Smooth muscle cell (in vitro differentiated cells): ENCODE data around the gene ELOVL5. TPM values are rescaled to one million over a fixed set of nuclear protein-coding genes. Genes with fewer than 3 reads are reported as not detected.

Experiments used
- DNase-seq: peaks from one replicate; lab custom pipeline; 2025; ENCODE audit not compliant: unreplicated experiment; lab: John Stamatoyannopoulos, UW
- H2AFZ ChIP-seq: fragments of 200-600 bp; sonication (generic); 2 replicates; pipeline ENCODE4 v1.6.0; 2016; ENCODE audit warnings: antibody characterized with exemption, low read depth, mild to moderate bottlenecking
- H3F3A ChIP-seq: fragments of 200-600 bp; sonication (generic); 2 replicates; pipeline ENCODE4 v1.6.0; 2017; ENCODE audit warnings: antibody characterized with exemption, low read depth
- H3K27ac ChIP-seq: fragments of 200-600 bp; sonication (generic); 2 replicates; pipeline ENCODE4 v1.5.1; 2016; ENCODE audit warnings: low read depth, mild to moderate bottlenecking
- H3K27me3 ChIP-seq: fragments of 200-600 bp; sonication (generic); 2 replicates; pipeline ENCODE4 v1.6.1; 2016; ENCODE audit warnings: low read depth, mild to moderate bottlenecking
- H3K36me3 ChIP-seq: fragments of 200-600 bp; sonication (generic); 2 replicates; pipeline ENCODE4 v1.5.1; 2016; ENCODE audit warnings: low read depth
- H3K4me1 ChIP-seq: fragments of 200-600 bp; sonication (generic); 2 replicates; pipeline ENCODE4 v1.5.1; 2016; ENCODE audit warnings: low read depth
- H3K4me2 ChIP-seq: fragments of 200-600 bp; sonication (generic); 2 replicates; pipeline ENCODE4 v1.6.0; 2016; ENCODE audit warnings: mild to moderate bottlenecking
- H3K4me3 ChIP-seq: fragments of 200-600 bp; sonication (generic); 2 replicates; pipeline ENCODE4 v1.5.1; 2016; ENCODE audit warnings: mild to moderate bottlenecking
- H3K79me2 ChIP-seq: fragments of 200-600 bp; sonication (generic); 2 replicates; pipeline ENCODE4 v1.6.0; 2016; ENCODE audit warnings: low read depth, mild to moderate bottlenecking
- H3K9ac ChIP-seq: fragments of 200-600 bp; sonication (generic); 2 replicates; pipeline ENCODE4 v1.6.0; 2016; ENCODE audit warnings: low read depth
- H3K9me3 ChIP-seq: fragments of 200-600 bp; sonication (generic); replicated peaks from 2 replicates; pipeline ENCODE4 v1.5.1; 2016; ENCODE audit warnings: low read depth
- H4K20me1 ChIP-seq: fragments of 200-600 bp; sonication (generic); 2 replicates; pipeline ENCODE4 v1.6.0; 2016; ENCODE audit warnings: low read depth
- WGBS: methylation state at CpG from one replicate; pipeline ENCODE4 v1.1.7; 2016; ENCODE audit warnings: low lambda C conversion rate; 5-methylcytosine and 5-hydroxymethylcytosine counted together
- polyA plus RNA-seq: library from polyadenylated mRNA; unstranded; fragments of >200 nt; fragmentation: Nextera tagmentation; extraction: Ambion mirVana; gene quantifications from 2 replicates; pipeline ENCODE4 v1.2.1, GENCODE V29; 2016
- total RNA-seq: library from RNA; depleted of rRNA; stranded (reverse); fragments of >200 nt; gene quantifications from 2 replicates; pipeline ENCODE4 v1.2.3, GENCODE V29; 2014
- TF ChIP-seq, protein P1 (sequence below): fragments of 200-600 bp; sonication (generic); IDR thresholded peaks from 2 replicates; pipeline ENCODE4 v1.5.1; 2017; ENCODE audit warnings: borderline replicate concordance, mild to moderate bottlenecking, antibody characterized with exemption; ENCODE audit not compliant: insufficient read depth, poor library complexity, severe bottlenecking

Gene ELOVL5
- total and polyA plus RNA-seq, 2 experiments from 2014 or later = 71.9 to 79.2 TPM

DNA sequence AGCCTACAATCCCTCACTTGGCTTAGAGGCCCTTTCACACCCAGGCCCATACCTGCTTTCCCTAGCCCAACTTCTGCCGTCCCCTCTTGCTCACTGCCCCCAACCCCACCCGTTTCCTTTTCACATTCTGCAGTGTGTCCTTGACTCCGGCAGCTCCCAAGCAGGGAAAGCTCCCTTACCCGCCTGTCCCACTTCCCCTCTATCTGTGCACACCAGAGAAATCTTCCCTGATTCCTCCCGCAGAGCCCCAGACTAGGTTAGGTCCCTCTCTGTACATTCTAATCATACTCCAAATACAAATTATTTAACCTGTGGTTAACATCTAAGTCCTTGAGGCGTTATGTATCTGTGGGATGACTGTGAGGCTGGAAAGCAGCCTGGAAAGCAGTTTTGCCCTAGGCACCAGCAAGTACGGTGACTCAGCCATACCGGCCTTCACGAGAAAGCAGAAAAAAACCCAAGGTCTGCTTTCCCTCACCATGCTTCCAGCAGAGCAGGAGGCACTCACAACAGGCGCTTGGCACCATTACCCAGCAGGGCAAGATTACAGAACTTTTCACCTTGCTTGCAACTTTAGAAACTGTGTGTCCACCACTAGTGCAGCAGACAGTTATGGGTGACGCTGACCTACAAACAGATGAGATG lies 22.3 kb downstream of the ELOVL5 start:
- no peak overlapping the region for H3K4me3 ChIP-seq
- 26% methylated on average over 11 of the region's 11 CpGs for WGBS
- peaks cover 73% of the 10 kb centered on the region for H3K79me2 ChIP-seq
- H3K36me3 ChIP-seq = no peaks in the 10 kb centered on the region
- peaks cover 97% of the 10 kb centered on the region for H4K20me1 ChIP-seq
- TF ChIP-seq, protein P1, sequence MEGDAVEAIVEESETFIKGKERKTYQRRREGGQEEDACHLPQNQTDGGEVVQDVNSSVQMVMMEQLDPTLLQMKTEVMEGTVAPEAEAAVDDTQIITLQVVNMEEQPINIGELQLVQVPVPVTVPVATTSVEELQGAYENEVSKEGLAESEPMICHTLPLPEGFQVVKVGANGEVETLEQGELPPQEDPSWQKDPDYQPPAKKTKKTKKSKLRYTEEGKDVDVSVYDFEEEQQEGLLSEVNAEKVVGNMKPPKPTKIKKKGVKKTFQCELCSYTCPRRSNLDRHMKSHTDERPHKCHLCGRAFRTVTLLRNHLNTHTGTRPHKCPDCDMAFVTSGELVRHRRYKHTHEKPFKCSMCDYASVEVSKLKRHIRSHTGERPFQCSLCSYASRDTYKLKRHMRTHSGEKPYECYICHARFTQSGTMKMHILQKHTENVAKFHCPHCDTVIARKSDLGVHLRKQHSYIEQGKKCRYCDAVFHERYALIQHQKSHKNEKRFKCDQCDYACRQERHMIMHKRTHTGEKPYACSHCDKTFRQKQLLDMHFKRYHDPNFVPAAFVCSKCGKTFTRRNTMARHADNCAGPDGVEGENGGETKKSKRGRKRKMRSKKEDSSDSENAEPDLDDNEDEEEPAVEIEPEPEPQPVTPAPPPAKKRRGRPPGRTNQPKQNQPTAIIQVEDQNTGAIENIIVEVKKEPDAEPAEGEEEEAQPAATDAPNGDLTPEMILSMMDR = no peak
- no peaks in the 10 kb centered on the region for H3K9me3 ChIP-seq
- peaks cover 19% of the 10 kb centered on the region for H3K4me1 ChIP-seq
- H3K27me3 ChIP-seq = no peaks in the 10 kb centered on the region
- H3K9ac ChIP-seq = no peak overlapping the region
- H3F3A ChIP-seq = peaks cover 11% of the 10 kb centered on the region
- peak overlapping the region; percentile 19 for H3K4me2 ChIP-seq
- DNase-seq = peak; percentile 11
- no peak overlapping the region for H2AFZ ChIP-seq
- peak overlapping the region; percentile 47 for H3K27ac ChIP-seq

GRCh38 chr6:53325785-53326184 lies 23.0 kb downstream of the ELOVL5 start:
- WGBS = 77% methylated on average over 6 of the region's 6 CpGs
- H3K27ac ChIP-seq = no peak overlapping the region
- H3K27me3 ChIP-seq = no peaks in the 10 kb centered on the region
- peaks cover 11% of the 10 kb centered on the region for H3F3A ChIP-seq
- peaks cover 73% of the 10 kb centered on the region for H3K79me2 ChIP-seq
- H3K9ac ChIP-seq = no peak overlapping the region
- no peak for DNase-seq
- peaks cover 97% of the 10 kb centered on the region for H4K20me1 ChIP-seq
- H3K4me3 ChIP-seq = no peak overlapping the region
- H3K4me2 ChIP-seq = peak overlapping the region; percentile 19
- no peaks in the 10 kb centered on the region for H3K36me3 ChIP-seq
- H3K9me3 ChIP-seq = no peaks in the 10 kb centered on the region
- TF ChIP-seq, protein P1 = no peak
- no peak overlapping the region for H2AFZ ChIP-seq
- H3K4me1 ChIP-seq = peaks cover 26% of the 10 kb centered on the region

DNA sequence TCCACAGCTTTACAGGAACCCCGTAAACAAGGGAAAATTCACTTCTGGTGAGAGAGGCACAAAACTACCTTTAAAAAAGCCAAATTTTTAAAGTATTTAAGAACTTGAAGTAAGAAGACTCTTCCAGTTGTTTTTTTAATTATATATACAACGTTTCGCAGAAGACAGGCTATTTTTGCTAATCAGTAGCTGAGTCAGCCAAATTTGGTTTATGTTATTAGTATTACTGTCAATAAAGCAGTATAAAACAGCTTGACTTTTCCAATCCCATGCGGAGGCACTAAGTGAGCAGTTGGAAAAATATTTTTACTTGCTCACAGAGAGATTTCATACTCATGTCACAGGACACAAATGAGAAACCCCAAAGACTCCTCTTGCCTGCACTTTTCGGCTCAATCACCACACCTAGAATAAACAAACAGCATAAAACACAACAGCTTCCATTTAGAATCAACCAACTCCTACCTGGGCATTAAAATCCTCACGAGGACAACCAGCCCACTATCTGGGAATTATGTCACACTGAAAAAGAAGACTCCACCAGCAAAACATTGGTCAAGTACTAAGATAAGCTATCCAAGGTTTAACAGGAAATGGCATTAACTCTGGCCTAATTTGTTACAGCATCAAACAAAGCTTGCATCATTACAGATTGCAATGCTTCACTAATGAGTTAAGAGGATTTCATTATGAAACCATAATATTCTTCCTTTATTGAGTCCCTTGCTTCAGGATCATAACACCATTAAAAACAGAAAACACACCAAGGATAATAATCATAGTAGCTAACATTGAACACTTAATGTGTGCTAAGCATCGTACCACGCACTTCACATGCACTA lies 26.3 kb downstream of the ELOVL5 start:
- Histone ChIP-seq H3K4me1 (peaks cover 25% of the 10 kb centered on the region), H3K36me3 (no peaks in the 10 kb centered on the region), H3K27me3 (no peaks in the 10 kb centered on the region), H2AFZ (no peak overlapping the region), H3K4me2 (peak overlapping the region; percentile 40), H3K4me3 (no peak overlapping the region), H3K9ac (peak overlapping the region; percentile 10), H3K27ac (peak overlapping the region; percentile 63), H4K20me1 (peaks cover 97% of the 10 kb centered on the region), H3F3A (peaks cover 10% of the 10 kb centered on the region), H3K79me2 (peaks cover 76% of the 10 kb centered on the region), H3K9me3 (no peaks in the 10 kb centered on the region)
- no peak for DNase-seq
- TF ChIP-seq, protein P1 = no peak
- WGBS = 53% methylated on average over 8 of the region's 8 CpGs
